ENCODE results near the gene IP6K2.
A peak's percentile ranks its signal among the peaks of the same experiment; 100 is the strongest.

IP6K2 gene

GRCh38 chr3:48708481-48708889 lies 8.5 kb downstream of the IP6K2 start:
- DNase-seq, result no peak
- TF ChIP-seq GATA1 (IDR thresholded peaks at IDR 0.05; ENCODE audit: low read depth, low read length) (no peak), POLR2A (IDR thresholded peaks at IDR 0.05; ENCODE audit: low read length) (no peak)

GRCh38 chr3:48707157-48707556 lies 9.9 kb downstream of the IP6K2 start:
- TF ChIP-seq POLR2A (IDR thresholded peaks at IDR 0.05; ENCODE audit: low read length), result no peak
- no peak for TF ChIP-seq GATA1 (IDR thresholded peaks at IDR 0.05; ENCODE audit: low read depth, low read length)
- no peak for DNase-seq

- peak in 1 of 2 experiments; percentile 45 for DNase-seq
- TF ChIP-seq POLR2A (IDR thresholded peaks at IDR 0.05; ENCODE audit: low read length), result no peak
- TF ChIP-seq GATA1 (IDR thresholded peaks at IDR 0.05; ENCODE audit: low read depth, low read length), result no peak
Observed at GRCh38 chr3:48702320-48702920, 14.6 kb downstream of the IP6K2 start.

- DNase-seq, result no peak
- TF ChIP-seq GATA1 (IDR thresholded peaks at IDR 0.05; ENCODE audit: low read depth, low read length) (no peak), POLR2A (IDR thresholded peaks at IDR 0.05; ENCODE audit: low read length) (no peak)
Observed at GRCh38 chr3:48700731-48701405, 16.2 kb downstream of the IP6K2 start.

GRCh38 chr3:48698891-48699290 lies 18.1 kb downstream of the IP6K2 start:
- DNase-seq, result no peak
- TF ChIP-seq POLR2A (IDR thresholded peaks at IDR 0.05; ENCODE audit: low read length), result no peak
- TF ChIP-seq GATA1 (IDR thresholded peaks at IDR 0.05; ENCODE audit: low read depth, low read length), result no peak

- TF ChIP-seq POLR2A (IDR thresholded peaks at IDR 0.05; ENCODE audit: low read length) (no peak), GATA1 (IDR thresholded peaks at IDR 0.05; ENCODE audit: low read depth, low read length) (no peak)
- DNase-seq, result no peak
Observed at GRCh38 chr3:48697952-48698351, 19.1 kb downstream of the IP6K2 start.

GRCh38 chr3:48696601-48697000 lies 20.4 kb downstream of the IP6K2 start:
- DNase-seq, result no peak

GRCh38 chr3:48696156-48696555 lies 20.9 kb downstream of the IP6K2 start:
- no peak for TF ChIP-seq GATA1 (IDR thresholded peaks at IDR 0.05; ENCODE audit: low read depth, low read length)
- no peak for TF ChIP-seq POLR2A (IDR thresholded peaks at IDR 0.05; ENCODE audit: low read length)
- DNase-seq, result no peak

More at GRCh38 chr3:48696601-48697000, 20.4 kb downstream of the IP6K2 start:
- TF ChIP-seq GATA1 (IDR thresholded peaks at IDR 0.05; ENCODE audit: low read depth, low read length) (no peak), POLR2A (IDR thresholded peaks at IDR 0.05; ENCODE audit: low read length) (no peak)

- DNase-seq, result no peak
- TF ChIP-seq POLR2A (IDR thresholded peaks at IDR 0.05; ENCODE audit: low read length), result no peak
- no peak for TF ChIP-seq GATA1 (IDR thresholded peaks at IDR 0.05; ENCODE audit: low read depth, low read length)
Observed at GRCh38 chr3:48695393-48695753, 21.6 kb downstream of the IP6K2 start.

GRCh38 chr3:48694610-48695392 lies 22.2 kb downstream of the IP6K2 start:
- TF ChIP-seq GATA1 (IDR thresholded peaks at IDR 0.05; ENCODE audit: low read depth, low read length) (no peak), POLR2A (IDR thresholded peaks at IDR 0.05; ENCODE audit: low read length) (no peak)
- DNase-seq, result no peak

GRCh38 chr3:48693826-48694225 lies 23.2 kb downstream of the IP6K2 start:
- no peak for TF ChIP-seq POLR2A (IDR thresholded peaks at IDR 0.05; ENCODE audit: low read length)
- TF ChIP-seq GATA1 (IDR thresholded peaks at IDR 0.05; ENCODE audit: low read depth, low read length), result no peak
- DNase-seq, result no peak

GRCh38 chr3:48692551-48692950 lies 24.5 kb downstream of the IP6K2 start:
- TF ChIP-seq GATA1 (IDR thresholded peaks at IDR 0.05; ENCODE audit: low read depth, low read length) (no peak), POLR2A (IDR thresholded peaks at IDR 0.05; ENCODE audit: low read length) (no peak)

GRCh38 chr3:48690846-48691458 lies 26.1 kb downstream of the IP6K2 start:
- DNase-seq, result no peak
- TF ChIP-seq GATA1 (IDR thresholded peaks at IDR 0.05; ENCODE audit: low read depth, low read length) (no peak), POLR2A (IDR thresholded peaks at IDR 0.05; ENCODE audit: low read length) (no peak)

More at GRCh38 chr3:48692551-48692950, 24.5 kb downstream of the IP6K2 start:
- no peak for DNase-seq

GRCh38 chr3:48689384-48689783 lies 27.6 kb downstream of the IP6K2 start:
- no peak for TF ChIP-seq POLR2A (IDR thresholded peaks at IDR 0.05; ENCODE audit: low read length)
- TF ChIP-seq GATA1 (IDR thresholded peaks at IDR 0.05; ENCODE audit: low read depth, low read length), result no peak
- DNase-seq, result no peak

Measured in erythroblast (primary cell).